Measurements from ENCODE around the gene TMEM271.
"Not testable (repeated sequence)": the region's sequence is repeated elsewhere in the genome, so short reads cannot be mapped to it uniquely, and the experiment has no call there.

TMEM271 gene

GRCh38 chr4:561426-561825 is 14.7 kb downstream of the TMEM271 start:
- no peak for DNase-seq

GRCh38 chr4:560731-561291 is 15.3 kb downstream of the TMEM271 start:
- DNase-seq: no peak

- no peak for DNase-seq
Measured at GRCh38 chr4:560061-560460, 16.0 kb downstream of the TMEM271 start.

- DNase-seq: no peak
Measured at GRCh38 chr4:555566-556275, 20.4 kb downstream of the TMEM271 start.

GRCh38 chr4:554793-555320 is 21.2 kb downstream of the TMEM271 start:
- not testable (repeated sequence) for DNase-seq

GRCh38 chr4:552019-552418 is 24.1 kb downstream of the TMEM271 start:
- DNase-seq: no peak

GRCh38 chr4:550268-550667 is 25.8 kb downstream of the TMEM271 start:
- not testable (repeated sequence) for DNase-seq

- DNase-seq: no peak
Measured at GRCh38 chr4:548976-549375, 27.1 kb downstream of the TMEM271 start.

- DNase-seq: no peak
Measured at GRCh38 chr4:545612-546011, 30.5 kb downstream of the TMEM271 start.

- DNase-seq: no peak
Measured at GRCh38 chr4:544386-545105, 31.5 kb downstream of the TMEM271 start.

GRCh38 chr4:541271-541670 is 34.8 kb downstream of the TMEM271 start:
- no peak for DNase-seq

- no peak for DNase-seq
Measured at GRCh38 chr4:538542-539142, 37.5 kb downstream of the TMEM271 start.

GRCh38 chr4:537436-538264 is 38.4 kb downstream of the TMEM271 start:
- no peak for DNase-seq

- DNase-seq: no peak
Measured at GRCh38 chr4:536351-536972, 39.6 kb downstream of the TMEM271 start.

- DNase-seq: no peak
Measured at GRCh38 chr4:535924-536281, 40.2 kb downstream of the TMEM271 start.

GRCh38 chr4:535181-535923 is 40.7 kb downstream of the TMEM271 start:
- DNase-seq: no peak

- DNase-seq: no peak
Measured at GRCh38 chr4:534576-535151, 41.4 kb downstream of the TMEM271 start.

GRCh38 chr4:534101-534575 is 42.0 kb downstream of the TMEM271 start:
- DNase-seq: no peak

GRCh38 chr4:533318-534100 is 42.6 kb downstream of the TMEM271 start:
- no peak for DNase-seq
